ENCODE measurements around the gene GPRIN2.

Gene GPRIN2

GRCh38 chr10:46558122-46558391 is 1.6 kb upstream of the GPRIN2 start:
- no peak for TF ChIP-seq CTCF (conservative IDR thresholded peaks at IDR 0.05; ENCODE audit: low read length)
- no peak for DNase-seq (ENCODE audit: low read depth)
- no peak overlapping the region for H3K4me3 ChIP-seq (ENCODE audit: low read length)

- DNase-seq (ENCODE audit: low read depth) = no peak
- TF ChIP-seq CTCF (conservative IDR thresholded peaks at IDR 0.05; ENCODE audit: low read length) = no peak
- H3K4me3 ChIP-seq (ENCODE audit: low read length) = no peak overlapping the region
Observed at GRCh38 chr10:46557319-46558121, 1.1 kb upstream of the GPRIN2 start.

- TF ChIP-seq CTCF (conservative IDR thresholded peaks at IDR 0.05; ENCODE audit: low read length) = no peak
- no peak overlapping the region for H3K4me3 ChIP-seq (ENCODE audit: low read length)
- DNase-seq (ENCODE audit: low read depth) = no peak
Observed at GRCh38 chr10:46555713-46556514, 544 bp downstream of the GPRIN2 start.

- no peak for DNase-seq (ENCODE audit: low read depth)
- no peak for TF ChIP-seq CTCF (conservative IDR thresholded peaks at IDR 0.05; ENCODE audit: low read length)
- H3K4me3 ChIP-seq (ENCODE audit: low read length) = no peak overlapping the region
Observed at GRCh38 chr10:46555366-46555712, 1.1 kb downstream of the GPRIN2 start.

GRCh38 chr10:46554166-46554781 is 2.2 kb downstream of the GPRIN2 start:
- no peak for DNase-seq (ENCODE audit: low read depth)
- no peak overlapping the region for H3K4me3 ChIP-seq (ENCODE audit: low read length)
- no peak for TF ChIP-seq CTCF (conservative IDR thresholded peaks at IDR 0.05; ENCODE audit: low read length)

GRCh38 chr10:46553238-46554049 is 3.0 kb downstream of the GPRIN2 start:
- DNase-seq (ENCODE audit: low read depth) = no peak
- H3K4me3 ChIP-seq (ENCODE audit: low read length) = no peak overlapping the region
- TF ChIP-seq CTCF (conservative IDR thresholded peaks at IDR 0.05; ENCODE audit: low read length) = no peak
